Liver (tissue), 8 donors: ENCODE measurements around the gene SMIM45.

Source experiments
- DNase-seq: peaks from one replicate; pipeline ENCODE4 v3.0.0-alpha.2; 2017; ENCODE audit warnings: low spot score
- H3K27ac ChIP-seq, 2 donors: one replicate each; pipeline ENCODE4 v1.7.0; 2013; ENCODE audit warnings: inconsistent platforms in 2 of 2, low read length in 2 of 2, control low read depth in 1 of 2, low read depth in 1 of 2, mild to moderate bottlenecking in 1 of 2
- H3K27me3 ChIP-seq, 4 donors: one replicate each; pipeline versions ENCODE4 v1.6.1 to v1.7.0; 2013; ENCODE audit warnings: low read length in 3 of 4, inconsistent platforms in 1 of 4, mild to moderate bottlenecking in 1 of 4, moderate library complexity in 1 of 4; ENCODE audit not compliant: control insufficient read depth in 4 of 4, insufficient read depth in 4 of 4
- H3K36me3 ChIP-seq, 4 donors: one replicate each; pipeline versions ENCODE4 v1.6.1 to v1.7.0; 2013; ENCODE audit warnings: low read length in 3 of 4, mild to moderate bottlenecking in 3 of 4, low read depth in 1 of 4, moderate library complexity in 1 of 4; ENCODE audit not compliant: control insufficient read depth in 4 of 4, insufficient read depth in 3 of 4
- H3K4me1 ChIP-seq, 4 donors: one replicate each; pipeline versions ENCODE4 v1.6.1 to v1.7.0; 2013; ENCODE audit warnings: low read length in 3 of 4, mild to moderate bottlenecking in 3 of 4, moderate library complexity in 1 of 4; ENCODE audit not compliant: control insufficient read depth in 4 of 4, insufficient read depth in 4 of 4
- H3K4me3 ChIP-seq, 3 donors: one replicate each; pipeline versions ENCODE4 v1.6.1 to v1.7.0; 2013; ENCODE audit warnings: low read length in 3 of 3, control low read depth in 1 of 3, low read depth in 1 of 3, mild to moderate bottlenecking in 1 of 3
- H3K9ac ChIP-seq, 2 donors: one replicate each; pipeline ENCODE4 v1.7.0; 2013; ENCODE audit warnings: low read length in 2 of 2, mild to moderate bottlenecking in 2 of 2, moderate library complexity in 2 of 2, control low read depth in 1 of 2, low read depth in 1 of 2
- H3K9me3 ChIP-seq, 4 donors: one replicate each; pipeline versions ENCODE4 v1.6.1 to v1.7.0; 2013; ENCODE audit warnings: low read length in 3 of 4; ENCODE audit not compliant: control insufficient read depth in 4 of 4
- EGR1 ChIP-seq, 2 donors: IDR thresholded peaks; 2 replicates each; pipeline ENCODE4 v1.6.1; 2016 to 2018; ENCODE audit warnings: antibody characterized with exemption in 2 of 2, low read depth in 2 of 2
- FOXA1 ChIP-seq: IDR thresholded peaks from 2 replicates; pipeline ENCODE4 v1.6.1; 2016; ENCODE audit warnings: antibody characterized with exemption
- FOXA2 ChIP-seq: IDR thresholded peaks from 2 replicates; pipeline ENCODE4 v1.6.1; 2016; ENCODE audit warnings: antibody characterized with exemption
- GABPA ChIP-seq, 2 donors: IDR thresholded peaks in 1 of 2; conservative IDR thresholded peaks in 1 of 2; 2 replicates each; pipeline ENCODE4 v1.6.1; 2016; ENCODE audit warnings: antibody characterized with exemption in 2 of 2, mild to moderate bottlenecking in 1 of 2, moderate library complexity in 1 of 2
- HNF4A ChIP-seq, 2 donors: conservative IDR thresholded peaks; 2 replicates each; pipeline ENCODE4 v1.6.1; 2016; ENCODE audit warnings: antibody characterized with exemption in 2 of 2, mild to moderate bottlenecking in 2 of 2
- HNF4G ChIP-seq: IDR thresholded peaks from 2 replicates; pipeline ENCODE4 v1.6.1; 2016; ENCODE audit warnings: antibody characterized with exemption
- JUND ChIP-seq, 2 donors: IDR thresholded peaks; 2 replicates each; pipeline ENCODE4 v1.6.1; 2016; ENCODE audit warnings: antibody characterized with exemption in 2 of 2
- NR2F2 ChIP-seq: IDR thresholded peaks from 2 replicates; pipeline ENCODE4 v1.6.1; 2016; ENCODE audit warnings: antibody characterized with exemption
- RAD21 ChIP-seq, 2 donors: IDR thresholded peaks; 2 replicates each; pipeline ENCODE4 v1.6.1; 2016; ENCODE audit warnings: antibody characterized with exemption in 2 of 2, mild to moderate bottlenecking in 2 of 2
- RXRA ChIP-seq, 2 donors: IDR thresholded peaks; 2 replicates each; pipeline ENCODE4 v1.6.1; 2017 to 2018; ENCODE audit warnings: antibody characterized with exemption in 2 of 2, mild to moderate bottlenecking in 1 of 2
- SP1 ChIP-seq: IDR thresholded peaks from 2 replicates; pipeline ENCODE4 v1.6.1; 2018; ENCODE audit warnings: antibody characterized with exemption, mild to moderate bottlenecking
- TAF1 ChIP-seq: conservative IDR thresholded peaks from 2 replicates; pipeline ENCODE4 v1.6.1; 2016; ENCODE audit warnings: antibody characterized with exemption, mild to moderate bottlenecking
- YY1 ChIP-seq: IDR thresholded peaks from 2 replicates; pipeline ENCODE4 v1.6.1; 2016; ENCODE audit warnings: antibody characterized with exemption, mild to moderate bottlenecking
- WGBS: extraction: QIAGEN DNeasy Blood & Tissue Kit; methylation state at CpG from one replicate; pipeline ENCODE4 v1.1.7; 2013; 5-methylcytosine and 5-hydroxymethylcytosine counted together
- TF ChIP-seq, protein P1 (sequence below): IDR thresholded peaks from 2 replicates; pipeline ENCODE4 v1.6.1; 2016; ENCODE audit warnings: antibody characterized with exemption, mild to moderate bottlenecking
- TF ChIP-seq, protein P2 (sequence below): IDR thresholded peaks from 2 replicates; pipeline ENCODE4 v1.6.1; 2016; ENCODE audit warnings: antibody characterized with exemption
- TF ChIP-seq, protein P3 (sequence below): fragments of 150-350 bp; IDR thresholded peaks from 2 replicates; pipeline ENCODE4 v1.5.1; 2017; ENCODE audit warnings: improper control_type of control experiment, low read depth, low read length; ENCODE audit not compliant: missing input control
- TF ChIP-seq, protein P4 (sequence below): IDR thresholded peaks from 2 replicates; pipeline ENCODE4 v1.6.1; 2016; ENCODE audit warnings: antibody characterized with exemption
- TF ChIP-seq, protein P5 (sequence below): IDR thresholded peaks from 2 replicates; pipeline ENCODE4 v1.6.1; 2016; ENCODE audit warnings: antibody characterized with exemption
- donor health status: healthy.
- donor health status: healthy.
- donor health status: healthy.
- donor health status: healthy.
- donor health status: healthy.

Gene SMIM45

DNA sequence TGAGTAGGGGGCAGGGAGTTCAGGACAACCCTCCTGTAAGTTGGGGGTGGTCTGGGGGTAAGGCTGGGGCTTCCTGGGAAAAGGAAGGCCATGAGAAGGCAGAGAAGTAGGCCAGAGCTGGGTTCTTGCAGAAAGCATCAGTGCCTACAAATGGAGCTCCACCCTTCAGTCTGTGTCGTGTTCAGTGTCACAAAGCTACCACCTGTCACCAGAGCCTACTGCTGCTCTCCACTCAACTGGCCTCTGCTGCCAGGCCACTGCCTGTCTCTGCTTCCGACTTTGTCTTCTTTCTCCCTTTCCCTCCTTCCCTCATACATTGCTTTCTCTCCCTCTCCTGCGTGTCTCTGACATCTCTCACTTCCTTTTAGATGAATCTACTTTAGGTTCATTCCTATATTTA lies 43.3 kb downstream of the SMIM45 start:
- Histone ChIP-seq H3K27ac (no peak overlapping the region), H3K4me1 (peaks cover 3 to 9% (median 7%) of the 10 kb centered on the region in 4 donors), H3K4me3 (no peak overlapping the region), H3K9ac (no peak overlapping the region), H3K27me3 (no peaks in the 10 kb centered on the region), H3K9me3 (no peaks in the 10 kb centered on the region), H3K36me3 (no peaks in the 10 kb centered on the region)
- DNase-seq = no peak
- WGBS = 77% methylated on average over 3 of the region's 3 CpGs
- no peak for TF ChIP-seq NR2F2
- TF ChIP-seq YY1 = no peak
- TF ChIP-seq, protein P1, sequence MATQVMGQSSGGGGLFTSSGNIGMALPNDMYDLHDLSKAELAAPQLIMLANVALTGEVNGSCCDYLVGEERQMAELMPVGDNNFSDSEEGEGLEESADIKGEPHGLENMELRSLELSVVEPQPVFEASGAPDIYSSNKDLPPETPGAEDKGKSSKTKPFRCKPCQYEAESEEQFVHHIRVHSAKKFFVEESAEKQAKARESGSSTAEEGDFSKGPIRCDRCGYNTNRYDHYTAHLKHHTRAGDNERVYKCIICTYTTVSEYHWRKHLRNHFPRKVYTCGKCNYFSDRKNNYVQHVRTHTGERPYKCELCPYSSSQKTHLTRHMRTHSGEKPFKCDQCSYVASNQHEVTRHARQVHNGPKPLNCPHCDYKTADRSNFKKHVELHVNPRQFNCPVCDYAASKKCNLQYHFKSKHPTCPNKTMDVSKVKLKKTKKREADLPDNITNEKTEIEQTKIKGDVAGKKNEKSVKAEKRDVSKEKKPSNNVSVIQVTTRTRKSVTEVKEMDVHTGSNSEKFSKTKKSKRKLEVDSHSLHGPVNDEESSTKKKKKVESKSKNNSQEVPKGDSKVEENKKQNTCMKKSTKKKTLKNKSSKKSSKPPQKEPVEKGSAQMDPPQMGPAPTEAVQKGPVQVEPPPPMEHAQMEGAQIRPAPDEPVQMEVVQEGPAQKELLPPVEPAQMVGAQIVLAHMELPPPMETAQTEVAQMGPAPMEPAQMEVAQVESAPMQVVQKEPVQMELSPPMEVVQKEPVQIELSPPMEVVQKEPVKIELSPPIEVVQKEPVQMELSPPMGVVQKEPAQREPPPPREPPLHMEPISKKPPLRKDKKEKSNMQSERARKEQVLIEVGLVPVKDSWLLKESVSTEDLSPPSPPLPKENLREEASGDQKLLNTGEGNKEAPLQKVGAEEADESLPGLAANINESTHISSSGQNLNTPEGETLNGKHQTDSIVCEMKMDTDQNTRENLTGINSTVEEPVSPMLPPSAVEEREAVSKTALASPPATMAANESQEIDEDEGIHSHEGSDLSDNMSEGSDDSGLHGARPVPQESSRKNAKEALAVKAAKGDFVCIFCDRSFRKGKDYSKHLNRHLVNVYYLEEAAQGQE = no peak
- no peak for TF ChIP-seq RAD21 (IDR thresholded peaks at IDR 0.05)
- TF ChIP-seq, protein P2, sequence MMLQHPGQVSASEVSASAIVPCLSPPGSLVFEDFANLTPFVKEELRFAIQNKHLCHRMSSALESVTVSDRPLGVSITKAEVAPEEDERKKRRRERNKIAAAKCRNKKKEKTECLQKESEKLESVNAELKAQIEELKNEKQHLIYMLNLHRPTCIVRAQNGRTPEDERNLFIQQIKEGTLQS = no peak
- no peak for TF ChIP-seq SP1
- no peak for TF ChIP-seq EGR1 (IDR thresholded peaks at IDR 0.05; ENCODE audit: low read depth in 2 of 2)
- no peak for TF ChIP-seq GABPA (IDR thresholded peaks at IDR 0.05 in 1 of 2, conservative IDR thresholded peaks at IDR 0.05 in 1 of 2)
- TF ChIP-seq, protein P3, sequence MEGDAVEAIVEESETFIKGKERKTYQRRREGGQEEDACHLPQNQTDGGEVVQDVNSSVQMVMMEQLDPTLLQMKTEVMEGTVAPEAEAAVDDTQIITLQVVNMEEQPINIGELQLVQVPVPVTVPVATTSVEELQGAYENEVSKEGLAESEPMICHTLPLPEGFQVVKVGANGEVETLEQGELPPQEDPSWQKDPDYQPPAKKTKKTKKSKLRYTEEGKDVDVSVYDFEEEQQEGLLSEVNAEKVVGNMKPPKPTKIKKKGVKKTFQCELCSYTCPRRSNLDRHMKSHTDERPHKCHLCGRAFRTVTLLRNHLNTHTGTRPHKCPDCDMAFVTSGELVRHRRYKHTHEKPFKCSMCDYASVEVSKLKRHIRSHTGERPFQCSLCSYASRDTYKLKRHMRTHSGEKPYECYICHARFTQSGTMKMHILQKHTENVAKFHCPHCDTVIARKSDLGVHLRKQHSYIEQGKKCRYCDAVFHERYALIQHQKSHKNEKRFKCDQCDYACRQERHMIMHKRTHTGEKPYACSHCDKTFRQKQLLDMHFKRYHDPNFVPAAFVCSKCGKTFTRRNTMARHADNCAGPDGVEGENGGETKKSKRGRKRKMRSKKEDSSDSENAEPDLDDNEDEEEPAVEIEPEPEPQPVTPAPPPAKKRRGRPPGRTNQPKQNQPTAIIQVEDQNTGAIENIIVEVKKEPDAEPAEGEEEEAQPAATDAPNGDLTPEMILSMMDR = no peak
- no peak for TF ChIP-seq RXRA (IDR thresholded peaks at IDR 0.05)
- TF ChIP-seq, protein P4, sequence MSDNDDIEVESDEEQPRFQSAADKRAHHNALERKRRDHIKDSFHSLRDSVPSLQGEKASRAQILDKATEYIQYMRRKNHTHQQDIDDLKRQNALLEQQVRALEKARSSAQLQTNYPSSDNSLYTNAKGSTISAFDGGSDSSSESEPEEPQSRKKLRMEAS = no peak
- no peak for TF ChIP-seq JUND (IDR thresholded peaks at IDR 0.05)
- TF ChIP-seq FOXA1 = no peak
- TF ChIP-seq TAF1 = no peak
- no peak for TF ChIP-seq HNF4G
- TF ChIP-seq FOXA2 = no peak
- no peak for TF ChIP-seq HNF4A (conservative IDR thresholded peaks at IDR 0.05)
- TF ChIP-seq, protein P5, sequence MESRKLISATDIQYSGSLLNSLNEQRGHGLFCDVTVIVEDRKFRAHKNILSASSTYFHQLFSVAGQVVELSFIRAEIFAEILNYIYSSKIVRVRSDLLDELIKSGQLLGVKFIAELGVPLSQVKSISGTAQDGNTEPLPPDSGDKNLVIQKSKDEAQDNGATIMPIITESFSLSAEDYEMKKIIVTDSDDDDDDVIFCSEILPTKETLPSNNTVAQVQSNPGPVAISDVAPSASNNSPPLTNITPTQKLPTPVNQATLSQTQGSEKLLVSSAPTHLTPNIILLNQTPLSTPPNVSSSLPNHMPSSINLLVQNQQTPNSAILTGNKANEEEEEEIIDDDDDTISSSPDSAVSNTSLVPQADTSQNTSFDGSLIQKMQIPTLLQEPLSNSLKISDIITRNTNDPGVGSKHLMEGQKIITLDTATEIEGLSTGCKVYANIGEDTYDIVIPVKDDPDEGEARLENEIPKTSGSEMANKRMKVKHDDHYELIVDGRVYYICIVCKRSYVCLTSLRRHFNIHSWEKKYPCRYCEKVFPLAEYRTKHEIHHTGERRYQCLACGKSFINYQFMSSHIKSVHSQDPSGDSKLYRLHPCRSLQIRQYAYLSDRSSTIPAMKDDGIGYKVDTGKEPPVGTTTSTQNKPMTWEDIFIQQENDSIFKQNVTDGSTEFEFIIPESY = no peak
